Cerebellar cortex (tissue), 1 donor: ENCODE results near the gene NDUFV3.
"Not testable (repeated sequence)": the region's sequence is repeated elsewhere in the genome, so short reads cannot be mapped to it uniquely, and the experiment has no call there.

Experiments
- DNase-seq: peaks from one replicate; pipeline ENCODE4 v3.0.0-alpha.2; 2015; ENCODE audit warnings: low spot score

NDUFV3 gene

GRCh38 chr21:42892931-42893755 is at the start of gene NDUFV3:
Gene NDUFV3, plus strand, starts transcription at chr21:42893309. Its CDS starts 25 bp downstream, at chr21:42893334.
- DNase-seq = peak; percentile 98

- no peak for DNase-seq
Measured at GRCh38 chr21:42844411-42845113, 48.5 kb upstream of the NDUFV3 start.

- DNase-seq = no peak
Measured at GRCh38 chr21:42845296-42845965, 47.7 kb upstream of the NDUFV3 start.

GRCh38 chr21:42846221-42846620 is 46.9 kb upstream of the NDUFV3 start:
- no peak for DNase-seq

- no peak for DNase-seq
Measured at GRCh38 chr21:42847051-42847707, 45.9 kb upstream of the NDUFV3 start.

- DNase-seq = no peak
Measured at GRCh38 chr21:42847726-42848125, 45.4 kb upstream of the NDUFV3 start.

- not testable (repeated sequence) for DNase-seq
Measured at GRCh38 chr21:42848144-42848931, 44.8 kb upstream of the NDUFV3 start.

GRCh38 chr21:42848932-42849758 is 44.0 kb upstream of the NDUFV3 start:
- DNase-seq = no peak

- DNase-seq = no peak
Measured at GRCh38 chr21:42849759-42850412, 43.2 kb upstream of the NDUFV3 start.

GRCh38 chr21:42850463-42850862 is 42.6 kb upstream of the NDUFV3 start:
- no peak for DNase-seq

GRCh38 chr21:42850866-42851391 is 42.2 kb upstream of the NDUFV3 start:
- DNase-seq = peak; percentile 6

GRCh38 chr21:42851812-42852665 is 41.1 kb upstream of the NDUFV3 start:
- DNase-seq = no peak

- no peak for DNase-seq
Measured at GRCh38 chr21:42852925-42853570, 40.1 kb upstream of the NDUFV3 start.

- no peak for DNase-seq
Measured at GRCh38 chr21:42853621-42854020, 39.5 kb upstream of the NDUFV3 start.

- no peak for DNase-seq
Measured at GRCh38 chr21:42854246-42855010, 38.7 kb upstream of the NDUFV3 start.

GRCh38 chr21:42855171-42855936 is 37.8 kb upstream of the NDUFV3 start:
- DNase-seq = no peak

- peak; percentile 86 for DNase-seq
Measured at GRCh38 chr21:42855937-42856335, 37.2 kb upstream of the NDUFV3 start.
